GM10266 (cell line): Measurements from ENCODE around the gene COL5A1.

ENCODE experiments used
- DNase-seq: peaks from one replicate; pipeline ENCODE4 v3.0.0; 2012; ENCODE audit errors: extremely low spot score
- TF ChIP-seq, protein P1 (sequence below): IDR thresholded peaks from 2 replicates; pipeline ENCODE4 v1.5.1; 2012; ENCODE audit warnings: mild to moderate bottlenecking, low read depth; ENCODE audit not compliant: control insufficient read depth, insufficient read depth; ENCODE audit errors: missing control alignments

Gene COL5A1

DNA sequence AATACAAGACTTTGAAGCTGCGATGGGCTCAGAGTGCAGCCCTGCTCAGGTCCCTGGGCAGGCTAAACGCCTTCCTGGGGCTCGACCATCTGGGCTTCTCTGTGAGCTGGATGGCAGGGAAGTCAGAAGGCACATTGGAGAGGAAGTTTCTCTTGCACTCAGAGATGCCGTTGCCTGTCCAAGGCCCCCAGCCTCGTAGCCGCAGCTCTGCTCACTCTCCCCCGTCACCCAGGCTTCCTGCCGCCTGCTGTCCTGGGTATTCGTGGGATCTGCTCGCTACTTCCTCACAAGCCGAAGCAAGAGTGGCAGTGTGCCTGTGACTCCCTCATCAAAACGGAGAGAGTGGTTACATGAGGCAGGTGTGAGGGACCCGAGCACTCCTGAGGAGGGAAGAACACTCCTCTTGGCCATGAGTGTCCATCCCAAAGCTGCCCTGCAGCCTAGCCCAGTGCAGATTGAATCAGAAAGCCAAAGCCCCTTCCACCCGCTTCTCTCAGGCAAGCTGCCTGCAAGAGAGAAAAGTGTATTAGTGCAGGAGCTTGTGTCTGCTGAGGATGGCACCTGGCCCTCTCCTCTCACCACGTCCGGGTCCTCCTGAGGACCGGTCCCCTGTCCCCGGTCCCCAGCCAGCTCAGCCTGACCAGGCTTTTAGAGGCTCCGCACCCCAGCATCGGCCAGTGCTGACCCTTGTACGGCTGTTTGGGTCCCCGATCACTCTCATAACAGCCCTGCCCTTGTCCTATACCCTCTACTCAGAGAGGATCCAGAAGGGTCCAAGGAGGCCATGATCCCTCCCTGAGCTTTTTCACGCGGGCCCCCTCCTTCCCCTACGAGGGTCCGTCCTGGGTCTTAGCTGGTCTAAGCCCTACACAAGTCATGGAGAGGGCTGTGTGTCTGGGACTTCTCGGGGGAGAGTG lies 246.3 kb downstream of the COL5A1 start:
- TF ChIP-seq, protein P1, sequence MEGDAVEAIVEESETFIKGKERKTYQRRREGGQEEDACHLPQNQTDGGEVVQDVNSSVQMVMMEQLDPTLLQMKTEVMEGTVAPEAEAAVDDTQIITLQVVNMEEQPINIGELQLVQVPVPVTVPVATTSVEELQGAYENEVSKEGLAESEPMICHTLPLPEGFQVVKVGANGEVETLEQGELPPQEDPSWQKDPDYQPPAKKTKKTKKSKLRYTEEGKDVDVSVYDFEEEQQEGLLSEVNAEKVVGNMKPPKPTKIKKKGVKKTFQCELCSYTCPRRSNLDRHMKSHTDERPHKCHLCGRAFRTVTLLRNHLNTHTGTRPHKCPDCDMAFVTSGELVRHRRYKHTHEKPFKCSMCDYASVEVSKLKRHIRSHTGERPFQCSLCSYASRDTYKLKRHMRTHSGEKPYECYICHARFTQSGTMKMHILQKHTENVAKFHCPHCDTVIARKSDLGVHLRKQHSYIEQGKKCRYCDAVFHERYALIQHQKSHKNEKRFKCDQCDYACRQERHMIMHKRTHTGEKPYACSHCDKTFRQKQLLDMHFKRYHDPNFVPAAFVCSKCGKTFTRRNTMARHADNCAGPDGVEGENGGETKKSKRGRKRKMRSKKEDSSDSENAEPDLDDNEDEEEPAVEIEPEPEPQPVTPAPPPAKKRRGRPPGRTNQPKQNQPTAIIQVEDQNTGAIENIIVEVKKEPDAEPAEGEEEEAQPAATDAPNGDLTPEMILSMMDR, result no peak
- no peak for DNase-seq

DNA sequence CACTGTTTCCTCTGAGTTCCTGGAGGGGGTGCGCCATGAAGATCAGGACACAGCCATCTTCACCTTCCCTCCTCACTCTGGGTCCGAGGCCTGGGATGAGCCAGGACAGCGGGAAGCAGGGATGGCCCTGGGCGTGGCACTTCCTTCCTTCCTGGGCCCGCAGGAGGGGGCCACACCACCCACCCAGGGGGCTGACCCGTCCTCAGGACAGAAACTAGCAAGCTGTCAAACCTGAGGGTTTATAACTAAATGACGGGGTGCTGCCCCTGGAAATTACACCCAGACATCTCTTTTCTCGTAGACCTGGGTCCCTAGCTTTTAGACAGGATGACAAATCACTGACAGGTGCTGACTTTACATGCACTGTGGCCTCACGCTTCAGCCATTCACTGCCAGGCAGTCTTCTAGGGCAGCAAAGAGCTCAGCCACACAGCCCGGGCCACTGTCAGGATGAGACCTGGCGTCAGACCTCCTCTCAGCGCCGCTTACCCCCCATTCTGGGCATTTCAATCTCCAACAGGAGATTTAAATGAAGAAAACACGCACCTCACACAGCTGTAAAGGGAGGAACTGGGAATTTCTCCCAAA lies 247.1 kb downstream of the COL5A1 start:
- TF ChIP-seq, protein P1, result no peak
- DNase-seq, result no peak

DNA sequence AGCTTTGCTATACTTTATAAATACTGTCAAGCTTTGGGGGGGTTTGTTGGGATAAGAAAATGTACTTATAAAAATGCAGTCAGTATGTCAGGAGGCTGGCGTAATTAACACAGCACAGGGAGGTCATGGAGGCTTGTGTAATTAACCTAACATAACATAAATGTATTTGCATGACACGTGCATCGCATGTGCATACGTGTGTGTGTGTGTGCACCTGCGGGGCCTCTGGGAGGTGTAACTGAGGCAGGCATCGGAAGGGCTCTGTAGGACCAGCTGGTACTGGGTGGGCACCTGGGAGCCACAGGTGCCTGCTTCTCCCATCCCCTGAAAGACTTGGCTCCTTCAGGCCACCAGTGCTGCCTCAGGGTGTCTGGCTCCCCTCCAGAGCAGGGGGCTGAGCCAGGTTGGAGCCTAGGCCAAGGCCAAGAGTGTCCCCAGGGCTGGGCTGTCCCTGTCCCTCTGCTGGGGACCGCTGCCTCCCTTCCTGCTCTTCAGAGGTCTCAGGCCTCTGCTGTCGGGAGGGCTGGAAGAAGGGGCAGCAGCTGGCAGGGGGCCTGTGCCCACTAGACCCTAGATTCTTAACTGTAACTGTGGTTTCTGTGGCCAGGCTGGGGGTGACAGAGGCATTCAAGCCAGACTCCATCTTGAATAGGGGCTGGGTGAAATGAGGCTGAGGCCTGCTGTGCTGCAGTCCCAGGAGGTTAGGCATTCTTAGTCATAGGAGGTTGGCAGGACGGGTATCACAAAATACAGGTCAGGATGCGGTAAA lies 248.0 kb downstream of the COL5A1 start:
- TF ChIP-seq, protein P1, result no peak
- DNase-seq, result no peak

DNA sequence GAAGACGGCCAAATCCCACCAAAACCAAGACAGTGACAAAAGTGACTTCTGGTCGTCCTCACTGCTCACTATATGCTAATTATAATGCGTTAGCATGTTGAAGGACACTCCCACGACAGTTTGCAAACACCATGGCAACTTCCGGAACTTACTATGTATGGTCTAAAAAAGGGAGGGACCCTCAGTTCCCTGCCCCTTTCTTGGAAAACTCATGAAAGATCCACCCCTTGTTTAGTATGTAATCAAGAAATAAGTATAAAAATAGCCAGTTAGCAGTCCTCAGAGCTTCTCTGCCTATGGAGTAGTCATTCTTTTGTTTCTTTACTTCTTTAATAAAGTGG lies 248.5 kb downstream of the COL5A1 start:
- DNase-seq, result no peak
- TF ChIP-seq, protein P1, result no peak

DNA sequence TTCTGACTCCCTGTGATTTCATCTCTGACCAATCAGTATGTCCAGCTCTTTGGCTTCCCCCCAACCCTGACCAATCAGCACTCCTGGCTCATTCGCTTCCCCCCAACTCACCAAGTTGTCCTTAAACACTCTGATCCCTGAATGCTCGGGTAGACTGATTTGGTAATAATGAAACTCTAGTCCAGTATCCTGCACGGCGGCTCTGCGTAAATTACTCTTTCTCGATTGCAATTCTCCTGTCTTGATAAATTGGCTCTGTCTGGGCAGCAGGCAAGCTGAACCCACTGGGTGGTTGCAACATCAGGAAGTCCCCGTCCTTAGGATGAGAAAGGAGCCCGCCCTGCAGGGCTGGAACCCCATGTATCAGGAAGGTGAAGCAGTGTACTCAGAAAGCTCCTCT lies 249.4 kb downstream of the COL5A1 start:
- TF ChIP-seq, protein P1, result no peak
- DNase-seq, result no peak

DNA sequence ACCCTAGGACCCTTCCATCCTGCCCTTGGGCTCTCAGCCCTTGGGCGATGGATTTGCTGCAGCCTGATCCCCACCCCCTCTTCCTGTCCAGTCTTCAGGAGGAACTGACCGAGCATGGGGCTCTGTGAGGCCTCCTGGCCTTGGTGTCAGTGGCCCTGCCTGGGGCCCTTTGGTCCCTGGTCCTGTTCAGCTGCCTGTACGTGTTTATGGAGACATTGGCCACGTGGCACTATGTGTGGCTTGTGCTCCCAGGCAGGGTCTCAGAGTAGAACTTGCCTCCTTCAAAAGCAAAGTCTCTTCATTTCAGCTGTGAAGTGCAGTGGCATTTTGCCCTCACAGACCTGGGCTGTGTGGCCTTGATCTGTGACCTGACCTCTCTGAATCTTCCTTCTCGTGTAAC lies 250.1 kb downstream of the COL5A1 start:
- no peak for DNase-seq
- TF ChIP-seq, protein P1, result no peak
